DMS79 treated with DMSO at 0.1 percent for 48 hours (cell line): ENCODE measurements around the gene LETM1.

Experiments
- DNase-seq: peaks from one replicate; lab custom pipeline; 2025; lab: John Stamatoyannopoulos, UW

The LETM1 gene

DNA sequence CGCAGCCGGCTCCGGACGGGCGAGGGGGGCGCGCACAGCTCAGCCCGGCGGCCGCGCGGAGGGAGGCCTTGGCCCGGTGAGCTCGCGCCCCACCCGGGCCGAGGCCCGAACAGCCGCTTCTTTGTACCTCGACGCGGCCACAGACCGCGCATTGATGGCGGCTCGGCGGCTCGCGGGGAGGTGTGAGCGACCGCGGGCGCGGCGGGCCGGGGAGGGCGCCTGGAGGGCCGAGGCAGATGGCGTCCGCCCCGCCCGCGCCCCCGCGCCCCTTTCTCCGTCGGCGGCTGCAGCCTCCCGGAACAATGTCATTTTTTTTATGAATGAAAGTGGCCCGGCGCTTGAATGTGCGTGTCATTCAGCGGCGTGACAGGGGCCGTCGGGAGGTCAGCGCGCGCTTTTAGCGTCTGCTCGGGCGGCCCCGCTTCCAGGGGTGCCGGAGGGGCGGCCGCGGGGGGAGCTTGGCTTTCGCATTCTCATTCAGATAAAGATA lies 61.1 kb downstream of the LETM1 start:
- DNase-seq: no peak

DNA sequence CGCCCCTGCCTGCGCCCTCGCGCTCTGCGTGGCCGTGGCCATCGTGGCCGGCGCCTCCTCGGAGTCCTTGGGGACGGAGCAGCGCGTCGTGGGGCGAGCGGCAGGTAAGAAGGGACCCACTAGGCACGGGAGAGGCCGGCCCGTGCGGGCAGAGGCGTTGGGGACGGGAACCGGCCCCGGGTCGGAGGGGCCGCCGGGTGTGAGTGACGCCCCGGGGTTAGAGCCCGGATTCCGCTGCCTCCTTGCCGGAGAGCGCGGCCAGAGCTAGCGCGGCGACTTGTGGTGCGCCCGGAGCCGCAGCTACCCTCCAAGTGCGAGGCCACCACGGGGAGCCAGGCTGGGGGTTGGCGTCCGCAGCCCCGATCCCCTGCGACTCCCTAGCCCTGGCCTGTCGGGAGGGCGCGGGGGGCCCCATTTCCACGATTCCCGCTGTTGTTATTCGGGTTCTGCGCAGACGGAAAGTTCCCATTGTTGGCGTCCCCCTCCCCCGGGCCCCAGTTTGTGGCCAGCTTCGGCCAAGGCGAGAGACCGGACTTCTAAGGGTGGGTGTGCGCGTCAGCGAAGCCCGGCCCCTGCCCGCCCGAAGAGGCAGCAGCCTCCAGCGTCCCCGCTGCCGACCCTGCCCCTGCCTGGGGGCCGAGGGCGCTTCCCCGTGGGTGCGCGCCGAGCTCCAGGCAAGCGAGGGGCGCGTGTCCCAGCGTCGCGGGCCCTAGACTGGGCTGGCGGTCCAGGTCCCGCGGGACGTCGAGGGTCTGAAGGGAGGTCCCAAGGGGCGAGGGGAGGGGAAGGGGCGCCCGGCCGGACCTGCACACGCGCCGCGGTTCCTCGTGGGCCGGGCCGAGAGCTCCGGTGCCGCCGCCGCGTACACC lies 61.8 kb downstream of the LETM1 start:
- no peak for DNase-seq

DNA sequence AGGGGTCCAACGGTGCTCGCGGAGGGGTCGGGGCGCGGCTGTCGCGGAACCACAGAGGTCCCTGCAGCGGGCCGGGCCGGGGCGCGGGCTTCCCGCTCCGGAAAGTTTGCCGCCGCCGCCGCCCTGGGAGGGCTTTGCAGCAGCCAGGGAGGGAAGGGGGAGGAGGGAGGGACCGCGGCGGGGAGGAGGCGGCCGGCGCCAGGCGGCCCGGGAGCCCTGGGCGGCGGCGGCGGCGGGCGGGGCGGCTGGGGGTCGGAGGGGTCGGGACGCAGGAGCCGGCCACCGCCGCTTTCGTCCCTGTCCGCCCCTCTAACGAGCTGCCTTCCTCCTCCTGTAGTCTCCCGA lies 62.5 kb downstream of the LETM1 start:
- DNase-seq: no peak

DNA sequence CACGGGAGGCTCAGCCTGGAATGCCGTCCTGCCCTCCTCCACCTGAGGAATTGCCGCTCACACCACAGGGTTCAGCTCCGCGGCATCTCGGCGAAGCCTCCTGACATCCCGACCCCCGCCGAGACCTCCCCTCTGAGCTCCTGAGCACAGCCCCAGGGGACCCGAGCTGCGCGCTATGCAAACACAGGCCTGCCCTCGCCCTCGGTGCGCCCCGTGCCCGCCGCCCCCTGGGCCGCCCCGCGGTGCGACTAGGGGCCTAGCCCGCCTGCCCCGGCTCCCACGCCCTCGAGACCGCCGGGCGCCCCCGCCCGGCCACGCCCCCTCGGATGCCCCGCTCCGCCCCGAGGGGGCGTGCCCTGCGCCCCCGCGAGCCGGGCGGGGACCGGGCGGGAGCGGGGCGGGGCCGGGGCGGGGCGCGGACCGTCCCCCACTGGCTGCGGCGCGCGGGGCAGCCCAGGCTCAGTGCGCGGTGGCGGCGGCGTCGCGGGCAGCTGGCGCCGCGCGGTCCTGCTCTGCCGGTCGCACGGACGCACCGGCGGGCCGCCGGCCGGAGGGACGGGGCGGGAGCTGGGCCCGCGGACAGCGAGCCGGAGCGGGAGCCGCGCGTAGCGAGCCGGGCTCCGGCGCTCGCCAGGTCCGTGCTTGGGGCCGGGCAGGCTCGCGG lies 63.0 kb downstream of the LETM1 start, which contains the start of gene FGFR3:
TSS of gene FGFR3 (plus strand) at position 462 of the 664 bp plus-strand sequence. CDS start 642 bp downstream, outside the sequence.
- no peak for DNase-seq

- DNase-seq: no peak
These were observed 63.7 kb downstream of the LETM1 start for GRCh38 chr4:1792158-1792831.

GRCh38 chr4:1790005-1790404 lies 66.0 kb downstream of the LETM1 start:
- DNase-seq: no peak

DNA sequence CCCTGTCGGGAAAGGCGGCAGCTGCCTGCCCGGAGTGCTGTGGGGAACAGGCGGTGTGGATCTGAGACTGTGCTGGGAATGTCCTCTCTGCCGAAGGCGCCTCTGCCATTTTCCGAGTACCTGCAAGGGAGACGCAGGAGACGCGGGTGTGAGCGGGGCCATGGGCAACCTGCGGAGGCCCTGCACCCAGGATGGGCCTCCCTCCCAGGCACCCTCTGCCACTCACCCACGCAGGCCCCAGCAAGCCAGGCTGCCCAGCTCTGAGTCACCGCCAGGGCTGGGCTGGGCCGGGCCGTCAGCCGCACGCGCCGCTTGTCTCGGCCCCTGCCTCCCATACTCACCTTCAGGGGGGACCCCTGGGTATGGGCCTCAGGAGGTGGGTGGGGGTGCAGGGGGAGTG lies 66.4 kb downstream of the LETM1 start:
- DNase-seq: no peak

GRCh38 chr4:1788254-1788973 lies 67.5 kb downstream of the LETM1 start:
- no peak for DNase-seq

GRCh38 chr4:1787411-1788077 lies 68.4 kb downstream of the LETM1 start:
- DNase-seq: no peak

DNA sequence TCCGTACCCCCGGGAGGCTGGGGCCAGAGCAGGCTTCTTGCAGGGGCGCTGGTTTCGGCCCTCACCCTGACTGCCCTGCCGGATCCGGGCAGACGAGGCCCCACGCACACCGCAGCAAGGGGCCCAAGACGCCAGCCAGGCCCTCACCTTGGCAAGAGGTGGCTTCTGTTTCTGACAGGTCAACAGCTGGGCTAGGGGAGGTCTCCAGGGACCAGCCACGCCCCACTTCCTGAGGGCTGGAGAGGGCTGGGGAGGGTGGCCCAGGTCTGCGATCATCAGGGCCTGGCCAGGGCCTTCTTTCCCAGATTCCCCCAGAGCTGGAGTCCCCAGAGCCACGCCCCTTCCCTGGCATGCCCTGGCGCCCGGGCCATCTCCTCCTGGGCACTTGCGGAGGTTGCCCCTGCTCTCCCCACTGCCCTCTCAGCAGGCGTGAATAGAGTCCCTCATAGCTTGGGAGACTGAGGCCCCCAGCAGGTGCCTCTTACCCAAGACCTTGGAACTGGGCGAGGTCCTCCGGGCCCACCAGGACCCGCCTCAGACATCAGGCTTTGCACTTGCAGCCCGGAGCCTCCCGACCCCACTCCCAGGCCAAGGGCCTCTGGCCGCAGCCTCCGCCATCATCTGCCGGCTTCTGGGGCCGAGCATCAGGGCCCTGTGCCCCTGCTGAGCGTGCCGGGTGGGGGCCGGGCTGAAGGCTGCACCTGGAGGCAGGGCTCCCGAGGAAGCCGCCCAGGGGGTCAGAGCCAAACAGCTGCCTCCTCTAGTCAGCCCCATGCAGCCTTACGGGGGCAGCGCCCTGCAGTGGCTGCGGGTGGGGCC lies 69.2 kb downstream of the LETM1 start:
- no peak for DNase-seq

GRCh38 chr4:1785592-1785991 lies 70.4 kb downstream of the LETM1 start:
- no peak for DNase-seq

- no peak for DNase-seq
These were observed 71.0 kb downstream of the LETM1 start for GRCh38 chr4:1784789-1785591.

DNA sequence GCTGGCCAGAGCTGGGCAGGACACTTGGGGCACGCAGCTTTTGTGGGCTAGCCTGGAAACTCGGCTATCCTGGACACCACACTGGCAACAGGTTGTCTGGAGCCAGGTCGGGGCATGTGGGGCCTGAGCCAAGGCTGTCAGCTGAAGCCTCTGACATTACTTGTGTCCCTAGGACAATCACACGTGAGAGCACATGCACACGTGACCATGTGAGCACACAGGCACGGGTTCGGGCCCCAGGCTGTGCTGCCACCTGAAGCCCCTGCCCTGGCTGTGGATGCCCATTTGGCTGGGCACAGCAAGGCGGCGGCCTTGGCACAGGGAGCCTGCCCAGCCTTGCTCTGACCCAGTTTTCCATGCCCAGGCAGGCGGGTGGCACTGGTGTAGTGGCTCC lies 71.6 kb downstream of the LETM1 start:
- DNase-seq: no peak

DNA sequence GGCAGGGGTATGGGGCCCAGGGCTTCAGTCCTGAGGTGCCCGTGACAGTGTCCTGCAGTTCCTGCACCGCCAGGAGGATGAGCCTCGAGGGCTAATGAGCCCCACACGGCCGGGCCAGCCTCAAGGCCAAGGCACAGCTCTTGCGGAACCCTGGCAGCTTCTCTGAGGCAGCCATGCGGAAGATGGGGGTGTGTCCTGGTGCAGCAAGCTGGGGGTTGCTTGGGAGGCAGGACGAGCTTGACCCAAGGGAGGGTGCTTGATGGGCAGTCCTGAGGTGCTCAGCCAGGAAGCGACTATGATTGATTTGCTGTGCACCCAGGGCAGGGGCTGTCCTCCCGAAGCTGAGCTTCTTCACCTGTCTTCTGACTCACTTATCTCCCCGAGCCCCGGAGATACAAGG lies 72.0 kb downstream of the LETM1 start:
- no peak for DNase-seq

- DNase-seq: peak; percentile 11
These were observed 72.9 kb downstream of the LETM1 start for GRCh38 chr4:1783015-1783414.

DNA sequence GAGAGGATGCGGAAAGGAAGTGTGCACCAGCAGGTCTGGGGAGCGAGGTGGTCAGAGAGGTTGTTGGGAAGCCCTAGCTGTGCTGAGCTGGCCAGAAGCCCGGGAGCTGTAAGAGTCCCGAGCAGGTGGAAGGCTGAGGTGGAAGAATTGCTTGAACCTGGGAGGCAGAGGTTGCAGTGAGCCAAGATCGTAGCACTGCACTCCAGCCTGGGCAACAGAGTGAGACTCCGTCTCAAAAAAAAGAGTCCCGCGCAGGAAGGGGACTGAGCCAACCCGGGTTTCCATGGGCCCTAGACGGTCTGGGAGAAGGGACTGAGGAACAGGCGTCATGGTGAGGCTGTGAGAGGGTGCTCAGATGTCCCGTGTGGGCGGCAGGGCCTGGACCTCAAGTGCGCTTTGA lies 75.5 kb downstream of the LETM1 start:
- no peak for DNase-seq

DNA sequence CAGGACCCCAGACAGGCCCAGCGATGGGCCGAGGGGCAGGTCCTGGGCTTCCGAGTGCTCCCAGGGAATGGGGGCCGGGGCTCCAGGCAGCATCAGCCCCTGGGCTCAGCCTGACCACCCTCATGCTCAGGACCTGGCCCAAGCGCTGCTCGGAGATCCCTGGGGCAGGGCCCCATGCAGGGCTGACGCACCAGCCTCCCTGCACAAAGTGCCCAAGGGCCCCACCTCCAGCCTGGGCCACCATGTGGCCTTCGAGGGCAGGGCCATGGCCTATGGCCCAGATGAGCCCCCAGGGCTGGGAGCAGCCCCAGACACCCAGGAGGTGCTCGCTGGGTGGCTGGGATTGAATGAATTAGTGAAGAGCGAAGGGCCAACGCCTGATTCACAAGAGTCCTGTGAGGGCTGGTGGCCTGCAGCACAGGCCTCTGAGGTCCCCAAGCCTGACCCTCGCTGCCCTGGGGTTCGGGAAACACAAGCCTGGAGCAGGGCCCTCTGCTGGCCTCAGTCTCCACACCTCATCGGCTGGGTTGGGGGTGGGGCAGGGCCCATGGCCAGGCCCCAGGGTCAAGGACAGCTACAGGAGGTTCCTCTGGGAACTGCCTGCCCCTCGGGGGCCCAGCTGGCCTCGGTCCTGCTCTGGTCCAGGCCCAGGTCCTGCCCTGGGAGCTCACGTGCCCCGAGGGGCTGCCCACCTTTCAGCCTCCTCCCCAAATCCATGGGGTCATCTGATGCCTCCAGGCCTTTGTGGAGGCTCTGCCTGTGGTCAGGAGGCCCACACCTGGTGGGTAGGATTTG lies 76.2 kb downstream of the LETM1 start:
- DNase-seq: no peak

- DNase-seq: no peak
These were observed 77.1 kb downstream of the LETM1 start for GRCh38 chr4:1778642-1779392.
